HEK293 (cell line): ENCODE results near the gene RNU1-4.
"Not testable (repeated sequence)": the region's sequence is repeated elsewhere in the genome, so short reads cannot be mapped to it uniquely, and the experiment has no call there.

Experiments used
- HOXA7 ChIP-seq: sonication (generic); formaldehyde crosslinking; IDR thresholded peaks from 2 replicates; pipeline ENCODE4 v1.8.1; 2022; ENCODE audit warnings: missing genetic modification reagents, borderline replicate concordance
- WT1 ChIP-seq: fragments of 450-650 bp; formaldehyde crosslinking; IDR thresholded peaks from 2 replicates; pipeline ENCODE4 v1.5.1; 2016; ENCODE audit warnings: missing biosample characterization, missing genetic modification characterization
- YY2 ChIP-seq: fragments of 450-650 bp; formaldehyde crosslinking; IDR thresholded peaks from 2 replicates; pipeline ENCODE4 v1.5.1; 2016; ENCODE audit warnings: missing biosample characterization, missing genetic modification characterization
- ZBTB1 ChIP-seq: fragments of 450-650 bp; formaldehyde crosslinking; IDR thresholded peaks from 2 replicates; pipeline ENCODE4 v1.5.1; 2016; ENCODE audit warnings: missing biosample characterization, missing genetic modification characterization
- ZNF114 ChIP-seq: fragments of 450-650 bp; formaldehyde crosslinking; IDR thresholded peaks from 2 replicates; pipeline ENCODE4 v1.5.0; 2017; ENCODE audit warnings: missing biosample characterization, missing genetic modification characterization
- ZNF175 ChIP-seq: fragments of 450-650 bp; formaldehyde crosslinking; IDR thresholded peaks from 2 replicates; pipeline ENCODE4 v1.5.1; 2016; ENCODE audit warnings: missing biosample characterization, missing genetic modification characterization
- ZNF514 ChIP-seq: fragments of 450-650 bp; formaldehyde crosslinking; IDR thresholded peaks from 2 replicates; pipeline ENCODE4 v1.5.1; 2016; ENCODE audit warnings: missing biosample characterization, missing genetic modification characterization
- ZNF785 ChIP-seq: fragments of 450-650 bp; formaldehyde crosslinking; IDR thresholded peaks from 2 replicates; pipeline ENCODE4 v1.5.1; 2016; ENCODE audit warnings: missing biosample characterization, missing genetic modification characterization
- TF ChIP-seq, protein P1 (sequence below): fragments of 450-650 bp; formaldehyde crosslinking; IDR thresholded peaks from 2 replicates; pipeline ENCODE4 v1.5.1; 2016; ENCODE audit warnings: missing biosample characterization, missing genetic modification characterization
- TF ChIP-seq, protein P2 (sequence below): fragments of 450-650 bp; formaldehyde crosslinking; IDR thresholded peaks from 2 replicates; pipeline ENCODE4 v1.5.1; 2016; ENCODE audit warnings: missing biosample characterization, missing genetic modification characterization
- TF ChIP-seq, protein P3 (sequence below): fragments of 450-650 bp; formaldehyde crosslinking; IDR thresholded peaks from 2 replicates; pipeline ENCODE4 v1.5.1; 2016; ENCODE audit warnings: missing biosample characterization, missing genetic modification characterization, borderline replicate concordance
- TF ChIP-seq, protein P4 (sequence below): fragments of 450-650 bp; formaldehyde crosslinking; optimal IDR thresholded peaks from 2 replicates; pipeline ENCODE3; 2016; ENCODE audit warnings: missing biosample characterization, mild to moderate bottlenecking, missing genetic modification characterization

DNA sequence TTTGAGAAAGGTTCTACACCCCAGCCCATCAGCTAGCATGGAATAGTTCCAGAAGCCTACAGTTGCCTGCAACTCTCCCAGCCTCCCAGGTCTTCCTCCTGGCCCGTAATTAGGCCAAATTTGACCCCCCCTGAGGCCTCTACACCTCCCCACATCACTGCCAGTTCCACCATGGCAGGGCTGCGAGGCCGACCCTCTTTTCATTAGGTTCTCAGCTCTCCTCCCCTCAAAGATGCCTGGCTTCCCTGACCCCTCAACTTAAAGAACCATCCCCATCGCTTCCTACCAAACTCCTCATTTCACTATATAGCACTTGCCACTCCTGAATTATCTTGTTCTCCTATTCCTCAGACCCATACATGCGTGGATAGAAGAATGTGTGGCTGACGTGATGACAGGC is 27.3 kb upstream of the RNU1-4 start:
- not testable (repeated sequence) for TF ChIP-seq ZNF514 (tag by site-specific recombination); ZBTB1 (tag by site-specific recombination); HOXA7 (CRISPR knock-in tag); ZNF114 (tag by site-specific recombination); WT1 (tag by site-specific recombination); YY2 (tag by site-specific recombination); ZNF175; ZNF785 (tag by site-specific recombination)
- TF ChIP-seq, protein P1, sequence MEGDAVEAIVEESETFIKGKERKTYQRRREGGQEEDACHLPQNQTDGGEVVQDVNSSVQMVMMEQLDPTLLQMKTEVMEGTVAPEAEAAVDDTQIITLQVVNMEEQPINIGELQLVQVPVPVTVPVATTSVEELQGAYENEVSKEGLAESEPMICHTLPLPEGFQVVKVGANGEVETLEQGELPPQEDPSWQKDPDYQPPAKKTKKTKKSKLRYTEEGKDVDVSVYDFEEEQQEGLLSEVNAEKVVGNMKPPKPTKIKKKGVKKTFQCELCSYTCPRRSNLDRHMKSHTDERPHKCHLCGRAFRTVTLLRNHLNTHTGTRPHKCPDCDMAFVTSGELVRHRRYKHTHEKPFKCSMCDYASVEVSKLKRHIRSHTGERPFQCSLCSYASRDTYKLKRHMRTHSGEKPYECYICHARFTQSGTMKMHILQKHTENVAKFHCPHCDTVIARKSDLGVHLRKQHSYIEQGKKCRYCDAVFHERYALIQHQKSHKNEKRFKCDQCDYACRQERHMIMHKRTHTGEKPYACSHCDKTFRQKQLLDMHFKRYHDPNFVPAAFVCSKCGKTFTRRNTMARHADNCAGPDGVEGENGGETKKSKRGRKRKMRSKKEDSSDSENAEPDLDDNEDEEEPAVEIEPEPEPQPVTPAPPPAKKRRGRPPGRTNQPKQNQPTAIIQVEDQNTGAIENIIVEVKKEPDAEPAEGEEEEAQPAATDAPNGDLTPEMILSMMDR, result not testable (repeated sequence)
- TF ChIP-seq, protein P2, sequence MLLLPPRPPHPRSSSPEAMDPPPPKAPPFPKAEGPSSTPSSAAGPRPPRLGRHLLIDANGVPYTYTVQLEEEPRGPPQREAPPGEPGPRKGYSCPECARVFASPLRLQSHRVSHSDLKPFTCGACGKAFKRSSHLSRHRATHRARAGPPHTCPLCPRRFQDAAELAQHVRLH, result not testable (repeated sequence)
- TF ChIP-seq, protein P3, sequence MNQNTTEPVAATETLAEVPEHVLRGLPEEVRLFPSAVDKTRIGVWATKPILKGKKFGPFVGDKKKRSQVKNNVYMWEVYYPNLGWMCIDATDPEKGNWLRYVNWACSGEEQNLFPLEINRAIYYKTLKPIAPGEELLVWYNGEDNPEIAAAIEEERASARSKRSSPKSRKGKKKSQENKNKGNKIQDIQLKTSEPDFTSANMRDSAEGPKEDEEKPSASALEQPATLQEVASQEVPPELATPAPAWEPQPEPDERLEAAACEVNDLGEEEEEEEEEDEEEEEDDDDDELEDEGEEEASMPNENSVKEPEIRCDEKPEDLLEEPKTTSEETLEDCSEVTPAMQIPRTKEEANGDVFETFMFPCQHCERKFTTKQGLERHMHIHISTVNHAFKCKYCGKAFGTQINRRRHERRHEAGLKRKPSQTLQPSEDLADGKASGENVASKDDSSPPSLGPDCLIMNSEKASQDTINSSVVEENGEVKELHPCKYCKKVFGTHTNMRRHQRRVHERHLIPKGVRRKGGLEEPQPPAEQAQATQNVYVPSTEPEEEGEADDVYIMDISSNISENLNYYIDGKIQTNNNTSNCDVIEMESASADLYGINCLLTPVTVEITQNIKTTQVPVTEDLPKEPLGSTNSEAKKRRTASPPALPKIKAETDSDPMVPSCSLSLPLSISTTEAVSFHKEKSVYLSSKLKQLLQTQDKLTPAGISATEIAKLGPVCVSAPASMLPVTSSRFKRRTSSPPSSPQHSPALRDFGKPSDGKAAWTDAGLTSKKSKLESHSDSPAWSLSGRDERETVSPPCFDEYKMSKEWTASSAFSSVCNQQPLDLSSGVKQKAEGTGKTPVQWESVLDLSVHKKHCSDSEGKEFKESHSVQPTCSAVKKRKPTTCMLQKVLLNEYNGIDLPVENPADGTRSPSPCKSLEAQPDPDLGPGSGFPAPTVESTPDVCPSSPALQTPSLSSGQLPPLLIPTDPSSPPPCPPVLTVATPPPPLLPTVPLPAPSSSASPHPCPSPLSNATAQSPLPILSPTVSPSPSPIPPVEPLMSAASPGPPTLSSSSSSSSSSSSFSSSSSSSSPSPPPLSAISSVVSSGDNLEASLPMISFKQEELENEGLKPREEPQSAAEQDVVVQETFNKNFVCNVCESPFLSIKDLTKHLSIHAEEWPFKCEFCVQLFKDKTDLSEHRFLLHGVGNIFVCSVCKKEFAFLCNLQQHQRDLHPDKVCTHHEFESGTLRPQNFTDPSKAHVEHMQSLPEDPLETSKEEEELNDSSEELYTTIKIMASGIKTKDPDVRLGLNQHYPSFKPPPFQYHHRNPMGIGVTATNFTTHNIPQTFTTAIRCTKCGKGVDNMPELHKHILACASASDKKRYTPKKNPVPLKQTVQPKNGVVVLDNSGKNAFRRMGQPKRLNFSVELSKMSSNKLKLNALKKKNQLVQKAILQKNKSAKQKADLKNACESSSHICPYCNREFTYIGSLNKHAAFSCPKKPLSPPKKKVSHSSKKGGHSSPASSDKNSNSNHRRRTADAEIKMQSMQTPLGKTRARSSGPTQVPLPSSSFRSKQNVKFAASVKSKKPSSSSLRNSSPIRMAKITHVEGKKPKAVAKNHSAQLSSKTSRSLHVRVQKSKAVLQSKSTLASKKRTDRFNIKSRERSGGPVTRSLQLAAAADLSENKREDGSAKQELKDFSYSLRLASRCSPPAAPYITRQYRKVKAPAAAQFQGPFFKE, result not testable (repeated sequence)
- TF ChIP-seq, protein P4, sequence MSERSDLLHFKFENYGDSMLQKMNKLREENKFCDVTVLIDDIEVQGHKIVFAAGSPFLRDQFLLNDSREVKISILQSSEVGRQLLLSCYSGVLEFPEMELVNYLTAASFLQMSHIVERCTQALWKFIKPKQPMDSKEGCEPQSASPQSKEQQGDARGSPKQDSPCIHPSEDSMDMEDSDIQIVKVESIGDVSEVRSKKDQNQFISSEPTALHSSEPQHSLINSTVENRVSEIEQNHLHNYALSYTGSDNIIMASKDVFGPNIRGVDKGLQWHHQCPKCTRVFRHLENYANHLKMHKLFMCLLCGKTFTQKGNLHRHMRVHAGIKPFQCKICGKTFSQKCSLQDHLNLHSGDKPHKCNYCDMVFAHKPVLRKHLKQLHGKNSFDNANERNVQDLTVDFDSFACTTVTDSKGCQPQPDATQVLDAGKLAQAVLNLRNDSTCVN, result not testable (repeated sequence)
